Measurements from ENCODE around the gene ELN. TPM values are rescaled to one million over a fixed set of nuclear protein-coding genes. Genes with fewer than 3 reads are reported as not detected.

The ELN gene
- total and polyA plus RNA-seq, 2 of the 8 experiments (the other 6 are each of a cell fraction or from before 2014, with no cell fraction given) = 5.1 to 5.6 TPM

DNA sequence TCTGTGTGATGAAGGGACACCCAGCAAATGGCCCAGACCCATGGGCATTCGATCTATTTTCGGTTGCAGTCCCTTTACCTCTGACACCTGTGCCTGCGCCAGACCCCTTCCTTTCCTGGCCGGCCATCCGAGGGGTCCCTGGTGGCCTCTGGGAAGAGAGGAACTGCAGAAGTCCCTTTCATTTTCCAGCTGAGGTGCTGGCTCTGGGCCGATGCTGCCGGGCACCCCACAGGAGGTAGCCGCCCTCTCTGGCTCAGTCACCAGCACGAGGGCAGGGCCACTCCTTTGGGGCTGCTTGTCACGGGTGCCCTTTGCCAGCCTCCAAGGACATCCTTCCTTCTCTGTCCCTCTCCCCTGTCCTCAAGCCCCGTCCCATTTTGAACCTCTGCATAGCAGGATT, 4.2 kb upstream of the ELN start (continued):
- no peak for TF ChIP-seq KDM5A (IDR thresholded peaks at IDR 0.05; ENCODE audit: low read length)
